DND-41 (cell line): Measurements from ENCODE around the gene ACSF3.

Experiments
- CTCF ChIP-seq: IDR thresholded peaks from 2 replicates; pipeline ENCODE4 v1.5.1; 2012; ENCODE audit warnings: borderline replicate concordance, low read length, moderate library complexity, mild to moderate bottlenecking; ENCODE audit not compliant: poor library complexity, severe bottlenecking; ENCODE audit errors: extremely low read depth
- EZH2 ChIP-seq: IDR thresholded peaks from 3 replicates; pipeline ENCODE4 v1.6.1; 2012; ENCODE audit warnings: borderline replicate concordance, low read depth, mild to moderate bottlenecking, moderate library complexity, low read length, inconsistent platforms; ENCODE audit not compliant: severe bottlenecking

GRCh38 chr16:89167425-89167941 lies 73.8 kb downstream of the ACSF3 start:
- TF ChIP-seq CTCF (peak; percentile 90), EZH2 (no peak)
